ENCODE data around the gene SLC22A1.
A peak's percentile ranks its signal among the peaks of the same experiment; 100 is the strongest.
"Not testable (repeated sequence)": the region's sequence is repeated elsewhere in the genome, so short reads cannot be mapped to it uniquely, and the experiment has no call there.

The SLC22A1 gene

DNA sequence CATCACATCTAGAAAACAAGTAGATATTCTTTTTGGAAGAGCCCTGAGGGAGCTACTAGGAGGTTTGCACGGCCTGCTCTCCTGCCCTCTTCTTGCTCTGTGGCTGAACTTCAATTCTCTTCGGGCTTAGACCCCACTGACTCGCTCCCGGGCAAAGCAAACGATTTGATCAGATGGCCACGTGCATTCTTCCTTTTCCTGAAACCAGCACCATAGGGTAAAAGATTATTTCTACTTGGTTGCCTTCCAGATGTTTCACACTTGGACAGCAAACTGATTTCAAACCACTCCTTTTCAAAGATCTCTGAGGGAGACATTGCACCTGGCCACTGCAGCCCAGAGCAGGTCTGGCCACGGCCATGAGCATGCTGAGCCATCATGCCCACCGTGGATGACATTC is at the start of gene SLC22A1:
Gene SLC22A1, plus strand, starts transcription at position 258 of the 400 bp plus-strand sequence. Its CDS starts 121 bp downstream, at position 379.
- DNase-seq: no peak

DNA sequence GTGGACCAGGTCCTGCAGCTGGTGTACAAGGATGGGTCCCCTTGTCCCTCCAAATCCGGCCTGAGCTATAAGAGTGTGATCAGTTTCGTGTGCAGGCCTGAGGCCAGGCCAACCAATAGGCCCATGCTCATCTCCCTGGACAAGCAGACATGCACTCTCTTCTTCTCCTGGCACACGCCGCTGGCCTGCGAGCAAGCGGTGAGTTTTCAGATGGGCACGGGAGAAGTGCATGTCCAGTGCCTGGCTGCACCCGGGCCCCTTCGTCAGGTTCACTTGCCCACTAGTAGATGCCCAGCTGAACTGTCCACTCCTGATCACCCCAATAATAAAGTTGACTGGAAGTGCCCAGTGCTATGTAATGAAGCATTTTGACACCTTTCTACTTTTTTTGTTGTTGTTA is 48.3 kb upstream of the SLC22A1 start:
- no peak for DNase-seq

DNA sequence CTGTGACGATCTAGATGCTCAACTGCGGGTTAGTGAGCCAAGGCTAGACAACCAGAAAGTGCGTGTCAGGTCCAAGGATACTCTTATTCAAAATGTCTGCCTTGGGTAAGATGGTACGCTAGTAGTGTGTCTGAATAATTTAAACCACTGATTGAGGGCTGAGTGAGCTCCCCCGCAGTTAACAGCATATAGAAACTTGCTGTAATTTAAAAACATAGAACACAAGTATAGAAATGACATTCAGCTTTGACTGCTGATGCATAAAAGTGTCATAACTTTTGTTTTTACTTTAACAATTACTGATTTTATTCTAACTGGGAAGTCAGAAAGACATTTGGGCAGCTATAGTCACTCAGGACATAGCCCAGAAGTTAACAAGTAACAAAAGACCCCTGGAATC is 45.6 kb upstream of the SLC22A1 start:
- no peak for DNase-seq

DNA sequence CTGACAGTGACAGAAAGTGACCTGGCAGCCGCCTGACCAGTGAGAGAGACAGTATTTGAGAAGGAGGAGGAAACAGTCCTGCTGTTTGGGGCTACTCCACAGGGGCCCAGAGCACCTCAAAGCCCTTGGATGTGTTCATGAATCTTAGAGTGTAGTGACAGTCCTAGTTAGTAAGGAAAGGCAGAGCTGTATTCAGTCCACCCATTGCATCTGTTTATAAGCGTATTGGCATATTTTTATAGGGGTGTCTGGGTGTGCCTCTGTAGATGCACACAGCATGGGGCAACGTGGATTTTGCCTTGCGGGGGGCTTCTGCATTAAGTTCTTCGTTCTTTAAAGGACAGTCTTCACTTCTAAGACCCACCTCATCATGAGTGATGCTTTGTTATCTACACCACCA is 44.6 kb upstream of the SLC22A1 start:
- DNase-seq: no peak

DNA sequence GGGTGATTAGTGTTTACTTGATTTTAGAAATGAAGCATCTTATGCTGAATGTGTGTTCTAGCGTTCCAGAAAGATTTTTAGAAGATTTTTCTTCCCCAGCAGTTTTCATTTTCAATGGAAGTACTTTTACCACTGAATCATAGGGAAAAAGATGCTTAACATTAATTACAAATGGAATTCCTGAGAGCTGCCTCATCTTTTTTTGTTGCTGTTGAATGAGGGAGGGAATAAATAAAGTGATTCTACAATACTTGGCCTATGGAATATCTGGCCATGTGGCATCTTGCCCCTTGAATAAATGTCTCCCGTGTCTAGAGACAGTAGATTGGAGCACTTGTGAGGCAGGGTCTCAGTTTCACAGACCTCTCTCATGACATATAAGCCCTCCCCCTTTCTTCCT is 44.1 kb upstream of the SLC22A1 start:
- no peak for DNase-seq

DNA sequence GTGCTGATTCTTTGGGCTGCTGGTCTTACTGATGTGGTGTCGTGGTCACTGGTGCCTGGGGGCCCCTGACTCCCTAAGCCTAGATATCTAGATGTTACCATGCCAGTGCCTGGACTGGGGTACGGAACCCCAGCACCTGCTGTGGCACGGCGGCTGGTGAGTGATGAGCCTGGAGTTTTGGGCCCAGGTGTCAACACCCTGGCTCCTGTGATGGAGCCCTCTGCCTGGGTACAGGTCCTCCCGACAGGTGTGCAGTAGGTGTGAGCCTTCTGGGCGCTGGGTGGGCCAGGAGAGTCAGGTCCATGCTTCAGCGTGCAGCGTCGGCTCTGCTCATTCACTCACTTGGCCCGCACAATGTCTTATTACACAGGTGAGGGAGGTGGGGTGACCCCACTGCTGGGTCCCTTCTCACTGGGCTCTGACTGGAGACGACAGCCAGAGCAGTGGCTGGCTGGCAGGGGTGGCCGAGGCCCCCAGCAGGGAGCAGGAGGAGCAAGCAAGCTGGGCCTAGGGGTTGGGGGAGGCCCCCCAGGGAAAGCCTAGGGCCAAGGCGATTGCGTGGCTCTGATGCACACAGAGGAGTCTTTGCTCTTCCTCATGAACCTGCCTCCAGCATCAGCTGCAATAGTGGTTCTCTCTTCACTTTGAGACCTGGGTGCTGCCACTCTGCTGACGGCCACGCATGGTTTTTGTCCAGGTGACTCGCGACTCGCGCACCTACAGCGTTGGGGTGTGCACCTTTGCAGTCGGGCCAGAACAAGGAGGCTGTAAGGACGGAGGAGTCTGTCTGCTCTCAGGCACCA is 42.5 kb upstream of the SLC22A1 start:
- DNase-seq: no peak

DNA sequence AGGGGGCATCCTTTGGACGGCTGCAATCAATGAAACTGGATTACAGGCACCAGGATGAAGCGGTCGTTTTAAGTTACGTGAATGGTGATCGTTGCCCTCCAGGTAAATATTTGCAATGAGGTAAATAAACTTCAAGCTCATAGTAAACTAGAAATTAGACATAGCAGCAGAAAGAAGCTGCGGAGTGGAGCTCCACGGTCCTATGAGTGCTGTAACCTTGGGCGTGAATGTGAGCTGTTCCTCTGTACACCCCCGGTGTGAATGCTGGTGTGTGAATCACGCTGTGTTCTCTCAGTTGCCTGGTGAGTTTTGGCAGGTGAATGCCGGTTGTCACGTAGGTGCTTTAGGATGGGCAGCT is 42.0 kb upstream of the SLC22A1 start:
- DNase-seq: no peak

DNA sequence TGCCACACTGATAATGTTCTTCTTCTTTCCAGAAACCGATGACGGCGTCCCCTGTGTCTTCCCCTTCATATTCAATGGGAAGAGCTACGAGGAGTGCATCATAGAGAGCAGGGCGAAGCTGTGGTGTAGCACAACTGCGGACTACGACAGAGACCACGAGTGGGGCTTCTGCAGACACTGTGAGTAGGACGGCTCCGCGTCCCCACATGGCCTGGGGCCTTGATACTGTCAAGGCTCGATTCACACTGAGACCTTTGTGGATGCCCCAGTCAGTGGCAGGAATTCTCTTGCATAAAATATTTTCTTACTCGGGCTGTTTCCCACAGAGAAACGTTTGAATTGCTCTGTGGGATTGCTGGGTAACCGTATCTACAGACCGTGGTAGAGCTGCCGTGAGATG is 41.5 kb upstream of the SLC22A1 start:
- DNase-seq: no peak

DNA sequence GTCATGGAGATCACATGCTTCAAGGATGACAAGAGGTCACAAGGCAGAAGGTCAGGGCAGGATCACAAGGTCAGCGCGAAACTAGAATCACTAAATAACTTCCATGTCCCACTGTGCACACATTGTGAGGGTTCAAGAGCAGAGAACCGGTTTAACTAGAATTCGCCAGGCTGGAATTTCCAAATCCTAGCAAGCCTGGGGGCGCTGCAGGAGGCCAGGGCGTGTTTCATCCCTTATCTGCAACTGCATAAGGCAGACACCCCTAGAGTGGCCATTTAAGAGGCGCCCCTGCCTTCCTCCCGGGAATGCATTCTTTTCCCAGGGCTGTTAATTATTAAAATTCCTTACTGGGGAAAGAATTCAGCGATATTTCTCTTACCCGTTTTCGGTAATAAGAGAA is 40.2 kb upstream of the SLC22A1 start:
- no peak for DNase-seq

DNA sequence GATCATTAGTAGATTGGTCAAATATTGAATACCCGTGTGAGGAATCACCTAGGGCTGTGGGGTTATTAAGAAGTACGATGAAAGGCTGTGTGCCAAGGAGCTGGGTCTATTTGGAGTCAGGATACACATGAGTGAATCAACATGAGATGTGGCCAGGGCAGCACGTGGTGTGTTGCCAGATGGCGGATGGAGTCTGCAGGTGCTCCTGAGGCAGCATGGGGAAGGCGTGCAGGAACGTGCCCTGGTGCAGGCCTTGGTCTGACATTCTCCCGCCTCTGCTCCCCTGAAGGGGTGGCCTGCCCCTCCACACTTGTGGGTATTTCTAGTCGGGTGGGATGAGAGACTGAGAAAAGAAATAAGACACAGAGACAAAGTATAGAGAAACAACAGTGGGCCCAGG is 39.0 kb upstream of the SLC22A1 start:
- DNase-seq: no peak

DNA sequence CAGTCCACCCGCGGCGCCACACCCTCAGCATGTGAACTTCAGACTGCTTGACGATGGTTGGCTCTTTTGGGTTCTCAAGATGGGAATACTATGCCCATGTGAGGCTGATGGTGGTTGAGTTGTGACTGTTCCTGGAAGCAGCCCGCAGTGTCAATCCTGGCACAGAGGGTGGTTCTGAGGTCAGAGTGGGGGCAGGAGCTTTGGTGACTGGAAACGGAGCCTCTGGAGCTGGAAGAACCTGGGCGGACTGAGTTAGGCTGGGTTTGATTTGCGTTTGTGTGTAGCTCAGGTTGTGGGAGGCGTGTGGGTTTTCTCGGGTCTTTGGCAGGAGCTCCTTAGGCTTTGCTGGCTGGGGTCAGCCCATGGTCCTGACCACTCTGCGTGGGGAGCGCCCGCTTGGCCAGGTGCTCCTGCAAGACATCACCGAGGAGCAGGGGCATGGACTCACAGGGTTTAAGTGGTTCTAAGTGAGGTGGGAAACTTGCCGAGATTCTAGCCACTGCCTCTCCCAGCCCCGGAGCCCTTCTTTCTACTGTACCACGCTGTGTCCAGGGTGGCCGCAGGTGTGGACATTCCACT is 37.3 kb upstream of the SLC22A1 start:
- DNase-seq: no peak

DNA sequence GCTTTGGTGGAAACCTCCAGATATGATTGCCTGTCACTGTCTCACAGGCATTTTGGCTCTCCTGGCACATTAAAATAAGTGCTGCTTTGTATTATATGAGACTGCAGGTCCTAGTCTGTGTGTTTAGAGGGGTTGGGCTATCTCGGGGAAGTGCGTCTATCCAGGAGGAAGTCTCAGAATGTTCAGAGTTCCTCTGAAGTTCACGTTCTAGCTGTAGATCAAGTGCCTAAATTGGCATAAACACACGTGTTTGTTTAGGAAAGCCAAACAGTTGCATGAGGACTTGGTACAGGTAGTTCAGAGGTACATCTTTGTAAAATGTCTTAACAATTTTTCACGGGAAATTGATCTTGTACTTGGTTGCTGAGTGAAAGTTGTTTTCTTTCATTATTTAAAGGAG is 36.4 kb upstream of the SLC22A1 start:
- no peak for DNase-seq

DNA sequence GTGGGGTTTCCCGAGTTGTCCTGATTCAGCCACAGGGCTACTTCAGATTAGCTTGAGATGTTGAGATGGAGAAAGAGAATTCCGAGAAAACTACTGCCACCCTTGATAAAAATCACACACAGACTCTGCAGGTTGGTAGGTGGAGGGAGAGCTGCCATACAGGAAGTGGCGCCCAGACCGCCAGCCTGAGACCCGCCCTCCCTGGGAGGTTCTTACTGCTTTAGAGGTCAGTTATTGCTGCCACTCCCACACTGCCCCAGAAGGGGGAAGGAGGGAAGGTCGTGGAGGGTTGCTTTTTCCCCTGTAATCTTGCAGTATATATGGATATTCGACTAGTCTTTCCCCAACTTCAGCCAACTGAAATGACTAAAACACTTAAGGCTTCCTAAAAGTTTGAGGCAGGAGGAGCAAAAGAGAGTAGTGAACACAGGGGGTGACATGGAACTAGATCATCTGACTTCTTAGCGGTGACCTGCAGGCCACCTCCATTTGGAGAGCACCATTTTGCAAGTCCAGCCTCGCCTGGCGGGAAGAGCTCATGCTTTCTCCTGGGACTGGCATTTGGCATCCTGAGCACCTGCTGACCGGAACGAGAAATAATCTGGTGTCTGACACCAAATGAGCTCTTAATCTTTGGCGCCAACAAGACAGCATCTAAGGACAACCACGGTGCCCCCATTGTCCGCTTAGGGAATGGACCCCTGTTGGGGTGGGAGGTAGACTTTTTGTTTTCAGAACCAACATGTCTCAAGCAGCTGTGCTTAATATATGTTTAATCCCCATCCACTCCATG is 35.7 kb upstream of the SLC22A1 start:
- DNase-seq: no peak

DNA sequence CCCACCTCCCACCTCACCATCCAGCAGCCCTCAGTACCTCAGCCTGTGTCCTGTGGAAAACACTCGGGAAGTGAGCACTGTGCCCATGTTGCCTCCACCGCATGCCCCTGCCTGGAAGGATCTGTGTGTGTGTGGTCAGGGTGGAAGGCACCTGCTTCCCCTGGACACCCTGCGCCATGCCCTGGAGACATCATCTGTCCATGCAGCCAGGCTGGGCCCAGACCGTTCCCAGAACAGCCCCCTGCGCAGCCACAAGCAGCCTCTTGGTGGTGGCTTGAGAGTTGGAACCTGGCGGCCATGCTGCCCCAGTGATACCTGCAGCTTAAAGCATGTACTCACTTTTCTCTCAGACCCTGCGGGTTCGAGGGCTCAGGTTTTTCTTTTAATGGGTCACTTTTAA is 34.9 kb upstream of the SLC22A1 start:
- no peak for DNase-seq

DNA sequence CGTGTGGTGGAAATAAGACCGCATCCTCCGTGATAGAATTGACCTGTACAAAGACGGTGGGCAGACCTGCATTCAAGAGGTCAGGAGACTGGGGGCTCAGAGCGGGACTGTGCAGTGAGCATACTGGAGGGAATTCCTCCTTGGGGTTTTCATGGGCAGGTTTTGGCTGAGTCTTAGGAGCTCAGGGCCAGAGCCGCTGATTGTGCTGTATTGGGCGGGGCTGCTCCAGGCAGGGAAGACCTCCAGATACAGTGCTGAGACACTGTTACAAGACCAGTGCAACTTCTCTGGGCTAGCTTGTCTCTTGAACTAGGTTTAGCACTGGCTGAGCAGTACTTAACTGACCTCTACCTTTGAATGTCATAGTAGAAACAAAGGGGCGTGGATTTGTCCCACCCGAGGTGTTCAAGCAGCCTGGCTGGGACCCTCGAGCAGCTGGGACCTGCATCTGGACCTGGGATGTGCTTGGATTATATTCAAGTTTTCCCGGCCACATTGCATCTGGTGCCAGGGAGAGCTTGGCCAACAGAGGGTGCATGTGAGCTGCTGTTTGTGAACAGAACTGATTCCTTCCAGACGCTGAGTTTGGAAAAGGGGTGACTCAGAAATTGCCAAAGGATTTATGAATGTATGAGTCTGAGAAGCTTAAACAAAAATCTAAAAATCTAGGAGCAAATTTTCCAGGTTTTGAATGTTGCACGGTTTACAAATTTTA is 33.4 kb upstream of the SLC22A1 start:
- peak; percentile 27 for DNase-seq

DNA sequence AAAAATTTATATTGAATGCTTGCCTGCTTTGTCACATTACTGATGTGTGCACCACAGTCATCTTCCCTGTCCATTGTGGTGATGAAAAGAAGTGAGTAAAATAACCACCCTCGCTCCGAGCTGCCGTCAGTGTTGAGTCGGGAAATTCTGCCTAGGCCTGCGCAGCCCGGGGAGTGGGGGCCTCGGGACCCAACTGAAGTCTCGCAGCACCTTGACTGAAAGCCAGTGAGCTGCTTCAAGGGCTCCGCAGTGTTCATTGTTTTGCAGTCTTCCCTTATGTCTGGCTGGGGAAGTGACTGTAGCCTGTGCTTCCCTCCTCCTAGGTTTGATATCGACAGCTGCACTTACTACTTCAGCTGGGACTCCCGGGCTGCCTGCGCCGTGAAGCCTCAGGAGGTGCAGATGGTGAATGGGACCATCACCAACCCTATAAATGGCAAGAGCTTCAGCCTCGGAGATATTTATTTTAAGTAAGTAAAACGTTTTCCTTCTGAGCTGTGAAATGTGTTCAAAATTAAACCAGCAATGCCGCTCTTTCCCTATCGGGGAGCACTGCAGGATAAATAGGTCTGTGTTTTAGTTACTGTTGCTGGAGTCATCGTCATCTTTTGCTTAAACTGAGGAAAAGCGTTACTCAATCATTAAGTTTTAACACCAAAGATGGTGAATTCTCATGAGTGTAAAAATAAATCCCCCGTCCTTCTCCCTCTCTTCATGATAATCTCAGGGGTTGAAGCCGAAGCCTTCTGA is 32.7 kb upstream of the SLC22A1 start:
- no peak for DNase-seq

DNA sequence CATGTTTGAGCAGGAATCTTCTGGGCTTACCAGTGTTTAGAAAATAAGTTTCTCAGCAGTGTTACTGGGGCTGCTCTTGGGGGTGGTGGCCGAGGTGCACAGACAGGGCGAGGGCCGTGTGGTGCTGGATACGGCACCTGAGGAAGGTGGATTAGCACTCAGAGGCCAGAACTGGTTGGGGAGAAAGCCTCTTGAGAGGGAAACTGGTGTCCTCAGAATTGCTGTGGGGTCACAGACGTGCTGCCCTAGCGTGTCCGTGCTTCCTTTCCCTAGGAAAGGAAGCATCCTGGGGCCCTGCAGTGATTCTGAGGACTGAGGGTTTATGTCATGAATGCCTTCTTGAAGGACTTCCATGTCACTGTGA is 32.1 kb upstream of the SLC22A1 start:
- no peak for DNase-seq

DNA sequence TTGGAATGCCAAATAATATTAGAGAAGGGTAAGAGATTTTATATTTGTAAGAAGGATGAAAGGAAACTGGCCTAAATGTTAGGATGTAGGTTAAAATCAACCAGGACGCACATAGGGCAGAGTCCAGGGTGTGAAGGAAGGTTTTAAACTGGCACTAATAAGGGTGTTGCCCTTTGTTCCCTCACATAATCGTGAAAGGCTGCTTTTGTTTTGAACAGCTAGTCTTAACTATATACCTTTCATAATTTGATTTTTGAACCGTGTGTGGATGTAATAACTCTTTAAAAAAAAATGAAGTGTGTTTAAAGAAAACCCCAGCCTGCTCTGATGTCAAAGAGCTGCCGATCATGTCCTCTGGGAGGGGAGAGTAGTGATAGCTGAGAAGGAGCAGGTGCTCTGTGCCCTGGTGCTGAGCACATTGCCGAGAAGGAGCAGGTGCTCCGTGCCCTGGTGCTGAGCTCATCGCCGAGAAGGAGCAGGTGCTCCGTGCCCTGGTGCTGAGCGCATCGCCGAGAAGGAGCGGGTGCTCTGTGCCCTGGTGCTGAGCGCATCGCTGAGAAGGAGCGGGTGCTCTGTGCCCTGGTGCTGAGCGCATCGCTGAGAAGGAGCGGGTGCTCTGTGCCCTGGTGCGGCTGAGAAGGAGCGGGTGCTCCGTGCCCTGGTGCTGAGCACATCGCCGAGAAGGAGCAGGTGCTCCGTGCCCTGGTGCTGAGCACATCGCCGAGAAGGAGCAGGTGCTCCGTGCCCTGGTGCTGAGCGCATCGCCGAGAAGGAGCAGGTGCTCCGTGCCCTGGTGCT is 31.0 kb upstream of the SLC22A1 start:
- not testable (repeated sequence) for DNase-seq

DNA sequence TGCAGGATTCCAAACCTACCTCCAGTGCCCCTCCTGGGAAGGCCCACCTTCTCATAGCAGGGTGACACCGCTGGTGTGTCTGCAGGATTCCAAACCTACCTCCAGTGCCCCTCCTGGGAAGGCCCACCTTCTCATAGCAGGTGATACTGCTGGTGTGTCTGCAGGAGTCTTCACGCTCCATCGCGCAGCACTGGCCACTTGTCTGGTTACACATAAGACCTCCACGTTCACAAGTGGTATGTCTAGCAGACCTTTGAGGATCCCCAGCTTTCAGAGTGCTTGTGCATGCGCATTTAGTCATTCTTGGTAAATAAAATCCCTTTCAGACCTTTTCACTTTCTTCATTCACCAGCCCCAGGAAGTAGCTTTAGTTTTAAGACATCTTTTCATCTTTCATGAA is 29.4 kb upstream of the SLC22A1 start:
- not testable (repeated sequence) for DNase-seq

DNA sequence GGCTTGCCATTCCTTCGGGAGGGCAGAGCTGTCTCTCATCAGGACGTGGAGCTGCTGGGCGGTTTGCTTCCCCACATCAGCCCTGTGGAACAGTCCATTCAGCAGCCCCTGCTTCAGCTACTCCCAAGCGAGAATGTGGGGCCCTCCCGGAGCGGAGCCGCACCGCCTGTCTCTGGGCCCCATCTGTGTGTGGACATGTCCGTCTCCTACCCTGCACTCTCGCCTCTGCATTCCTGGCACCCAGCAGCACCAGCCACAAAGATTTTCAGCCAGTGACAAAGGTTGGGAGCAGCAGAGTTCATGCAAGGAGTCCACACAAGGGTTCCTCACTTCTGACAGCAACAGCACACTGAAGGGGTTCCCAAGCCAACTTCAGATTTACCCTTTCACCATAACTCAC is 29.0 kb upstream of the SLC22A1 start:
- DNase-seq: no peak

DNA sequence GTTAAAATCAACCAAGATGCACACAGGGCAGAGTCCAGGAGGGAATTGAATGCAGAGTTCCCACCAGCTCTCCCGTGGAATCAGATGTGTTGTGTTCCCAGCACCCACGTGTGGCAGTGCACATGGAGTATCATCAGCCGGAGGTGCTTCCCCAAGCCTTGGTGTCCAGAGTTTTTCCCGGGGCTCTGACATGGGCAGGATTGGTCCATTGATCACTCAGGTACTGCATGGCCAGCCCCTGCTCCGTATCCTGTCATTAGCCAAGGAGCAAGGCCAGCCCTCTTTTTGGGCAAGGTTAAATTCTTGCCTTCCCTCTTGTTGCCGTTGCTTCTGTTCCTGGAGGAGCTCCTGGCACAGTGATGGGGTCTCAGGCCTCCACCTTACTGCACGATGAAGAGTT is 28.6 kb upstream of the SLC22A1 start:
- no peak for DNase-seq

DNA sequence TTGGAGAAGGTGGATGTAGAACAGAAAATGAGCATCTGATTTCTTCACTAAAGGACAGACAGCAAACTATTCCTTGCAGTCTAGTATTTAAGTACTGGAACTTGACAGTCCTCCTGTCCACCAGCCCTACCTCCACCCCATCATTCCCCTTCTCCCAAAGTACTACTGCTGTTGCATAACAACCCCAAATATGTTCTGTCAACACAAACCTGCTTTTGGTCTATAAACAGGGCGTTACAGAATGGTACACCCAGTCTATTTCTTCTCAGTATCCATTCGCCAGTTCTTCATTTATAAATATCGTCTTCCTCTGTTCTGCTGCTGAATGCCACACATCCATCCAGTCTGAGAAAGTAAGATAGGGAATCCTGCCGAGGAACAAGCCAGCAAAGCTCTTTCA is 27.7 kb upstream of the SLC22A1 start:
- DNase-seq: no peak

All from suppressor macrophage treated with lipopolysaccharide for 4 hours (primary cell).